Activated CD4-positive, alpha-beta memory T cell treated with anti-CD3 and anti-CD28 coated beads, Interleukin-2, amount 10 ng/mL, durations not matched to agents 7 days and 5 days (primary cell): Measurements from ENCODE around the gene GFRA3. TPM values are rescaled to one million over a fixed set of nuclear protein-coding genes. Genes with fewer than 3 reads are reported as not detected.
"Not testable (repeated sequence)": the region's sequence is repeated elsewhere in the genome, so short reads cannot be mapped to it uniquely, and the experiment has no call there.

Source experiments
- CTCF ChIA-PET: fragments of 350-600 bp; sonication (Branson Sonifier 250); formaldehyde crosslinking; loops from one replicate; lab custom pipeline; 2021; ENCODE audit warnings: antibody characterized with exemption, inconsistent platforms; lab: Charles Lee
- POLR2A ChIA-PET: fragments of 350-600 bp; sonication (Branson Sonifier 250); formaldehyde crosslinking; loops from one replicate; lab custom pipeline; 2021; ENCODE audit warnings: antibody characterized with exemption; lab: Charles Lee
- DNase-seq: peaks from one replicate; pipeline ENCODE4 v3.0.0-alpha.2; 2020
- H3K27ac Mint-ChIP-seq: one replicate; pipeline ENCODE4 v1.8.0; 2021; ENCODE audit warnings: mild to moderate bottlenecking, mixed read lengths
- H3K27me3 Mint-ChIP-seq: one replicate; pipeline ENCODE4 v1.8.0; 2021; ENCODE audit warnings: mixed read lengths
- H3K36me3 Mint-ChIP-seq: one replicate; pipeline ENCODE4 v1.8.0; 2021; ENCODE audit warnings: low read depth, mixed read lengths
- H3K4me1 Mint-ChIP-seq: one replicate; pipeline ENCODE4 v1.8.0; 2021; ENCODE audit warnings: mixed read lengths
- H3K4me3 Mint-ChIP-seq: one replicate; pipeline ENCODE4 v1.8.0; 2021; ENCODE audit warnings: mild to moderate bottlenecking, mixed read lengths
- H3K9me3 Mint-ChIP-seq: one replicate; pipeline ENCODE4 v1.8.0; 2021; ENCODE audit warnings: mixed read lengths
- total RNA-seq, 2 experiments: library from RNA; stranded (reverse); gene quantifications; one replicate each; pipeline ENCODE4 v1.2.3, GENCODE V29; 2021

Gene GFRA3, protein sequence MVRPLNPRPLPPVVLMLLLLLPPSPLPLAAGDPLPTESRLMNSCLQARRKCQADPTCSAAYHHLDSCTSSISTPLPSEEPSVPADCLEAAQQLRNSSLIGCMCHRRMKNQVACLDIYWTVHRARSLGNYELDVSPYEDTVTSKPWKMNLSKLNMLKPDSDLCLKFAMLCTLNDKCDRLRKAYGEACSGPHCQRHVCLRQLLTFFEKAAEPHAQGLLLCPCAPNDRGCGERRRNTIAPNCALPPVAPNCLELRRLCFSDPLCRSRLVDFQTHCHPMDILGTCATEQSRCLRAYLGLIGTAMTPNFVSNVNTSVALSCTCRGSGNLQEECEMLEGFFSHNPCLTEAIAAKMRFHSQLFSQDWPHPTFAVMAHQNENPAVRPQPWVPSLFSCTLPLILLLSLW
- not detected for total RNA-seq

DNA sequence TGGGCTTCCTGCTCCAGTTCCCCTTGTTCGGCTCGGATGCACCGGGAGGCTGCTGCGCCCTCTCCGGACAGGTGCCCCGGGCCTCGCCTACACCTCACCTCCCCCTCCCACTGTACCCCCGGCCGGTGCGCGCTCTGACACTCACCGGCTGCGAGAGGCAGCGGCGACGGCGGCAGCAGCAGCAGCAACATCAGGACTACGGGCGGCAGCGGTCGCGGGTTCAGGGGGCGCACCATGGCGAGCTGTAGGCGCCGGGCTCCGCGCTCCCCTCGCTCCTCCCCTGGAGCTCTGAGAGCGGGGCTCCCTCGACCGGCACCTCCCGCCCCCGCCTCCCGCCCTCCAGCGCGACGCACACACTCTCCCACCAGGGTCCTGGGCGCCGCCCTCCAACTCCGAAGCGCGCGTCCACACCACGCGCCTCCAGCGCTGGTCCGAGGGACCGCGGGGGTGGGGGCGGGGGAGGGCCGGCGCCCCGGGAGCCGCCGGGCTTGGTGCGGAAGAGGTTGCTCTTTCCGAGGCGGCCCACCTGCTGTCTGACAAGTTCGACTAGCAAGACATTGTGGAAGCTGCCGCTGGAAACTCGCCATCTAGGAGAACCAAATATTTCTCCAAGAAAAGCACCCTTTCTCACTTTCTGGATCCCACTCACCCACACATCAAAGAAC, at the start of gene GFRA3:
Gene GFRA3 (minus strand): TSS at position 433 of the 665 bp plus-strand sequence. CDS start 197 bp downstream, at position 236.
- Mint-ChIP-seq H3K27me3 (peaks cover 34% of the 10 kb centered on the region), H3K36me3 (no peaks in the 10 kb centered on the region), H3K27ac (no peak within 1 kb of the TSS), H3K4me1 (peaks cover 6% of the 10 kb centered on the region), H3K4me3 (peak within 1 kb of the TSS; percentile 22), H3K9me3 (no peaks in the 10 kb centered on the region)
- DNase-seq: peak; percentile 16
- POLR2A ChIA-PET: no interaction called here
- CTCF ChIA-PET: no interaction called here

DNA sequence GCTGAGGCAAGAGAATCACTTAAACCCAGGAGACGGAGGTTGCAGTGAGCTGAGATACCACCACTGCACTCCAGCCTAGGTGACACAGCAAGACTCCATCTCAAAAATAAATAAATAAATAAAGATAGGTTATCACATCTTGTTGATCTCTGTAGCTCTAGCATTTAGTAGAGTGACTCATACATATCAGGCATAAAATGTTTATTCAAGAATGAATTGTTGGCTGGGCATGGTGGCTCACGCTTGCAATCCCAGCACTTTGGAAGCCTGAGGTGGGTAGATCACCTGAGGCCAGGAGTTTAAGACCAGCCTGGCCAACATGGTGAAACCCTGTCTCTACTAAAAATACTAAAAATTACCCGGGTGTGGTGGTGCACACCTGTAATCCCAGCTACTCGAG, 43.8 kb upstream of the GFRA3 start:
- H3K9me3 Mint-ChIP-seq, H3K4me3 Mint-ChIP-seq, H3K27ac Mint-ChIP-seq, POLR2A ChIA-PET, DNase-seq, H3K27me3 Mint-ChIP-seq, H3K4me1 Mint-ChIP-seq: not testable (repeated sequence)
- CTCF ChIA-PET: interaction anchor here (1.2 kb wide), 1 partner anchor 132 kb away, joined by 3 read pairs; no protein-coding TSS in a partner anchor
- H3K36me3 Mint-ChIP-seq: peaks cover 24% of the 10 kb centered on the region

DNA sequence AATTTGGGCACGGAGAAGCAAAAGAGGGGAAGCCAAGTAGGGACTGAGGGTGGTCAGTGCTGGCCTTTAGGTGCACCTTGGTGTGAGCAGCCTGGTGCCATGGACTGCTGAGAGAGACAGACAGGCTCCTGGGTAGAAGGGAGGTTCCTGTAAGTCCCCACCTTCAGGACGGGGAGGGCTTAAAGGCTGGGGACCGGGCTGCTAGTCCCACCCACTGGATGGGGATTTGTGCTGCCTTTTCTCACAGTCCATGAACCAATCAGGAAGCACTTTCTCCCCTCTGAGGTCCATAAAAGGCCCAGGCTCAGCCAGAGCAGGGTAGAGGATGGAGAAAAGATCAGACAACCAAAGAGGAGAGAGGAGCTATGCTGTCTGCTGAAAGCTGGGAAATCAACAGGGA, 41.9 kb upstream of the GFRA3 start:
- Mint-ChIP-seq H3K4me1 (no peaks in the 10 kb centered on the region), H3K4me3 (no peak overlapping the region), H3K36me3 (peaks cover 38% of the 10 kb centered on the region), H3K9me3 (no peaks in the 10 kb centered on the region), H3K27me3 (no peaks in the 10 kb centered on the region), H3K27ac (no peak overlapping the region)
- DNase-seq: no peak
- ChIA-PET CTCF (no interaction called here), POLR2A (no interaction called here)

DNA sequence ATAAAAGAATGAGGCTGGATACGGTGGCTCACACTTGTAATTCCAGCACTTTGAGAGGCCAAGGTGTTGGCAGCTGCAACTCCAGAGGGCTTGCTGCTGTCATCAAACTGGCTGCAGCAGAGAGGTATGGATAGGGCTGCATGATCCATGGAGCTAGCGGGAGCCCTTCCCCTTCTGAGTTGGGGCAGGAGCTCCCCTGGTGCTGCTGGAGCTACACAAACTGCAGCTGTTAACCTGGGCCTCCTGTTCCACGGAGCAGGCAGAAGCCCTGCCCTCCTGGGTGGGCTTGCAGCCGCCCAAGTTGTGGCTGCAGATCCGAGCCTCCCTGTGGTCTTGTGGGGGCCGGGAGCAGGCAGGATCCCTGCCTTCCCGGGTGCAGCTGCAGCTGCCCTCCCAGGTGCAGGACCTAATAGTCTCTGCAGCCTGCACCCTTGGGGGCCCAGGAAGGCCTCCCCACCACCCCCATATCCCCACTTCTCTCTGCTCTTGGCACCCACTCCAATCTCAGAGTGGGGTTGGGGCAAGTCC, 41.4 kb upstream of the GFRA3 start:
- ChIA-PET POLR2A (no interaction called here), CTCF (no interaction called here)
- peaks cover 40% of the 10 kb centered on the region for H3K36me3 Mint-ChIP-seq
- no peak for DNase-seq
- H3K27me3 Mint-ChIP-seq: no peaks in the 10 kb centered on the region
- H3K4me1 Mint-ChIP-seq: no peaks in the 10 kb centered on the region
- no peak overlapping the region for H3K27ac Mint-ChIP-seq
- no peak overlapping the region for H3K4me3 Mint-ChIP-seq
- H3K9me3 Mint-ChIP-seq: no peaks in the 10 kb centered on the region

DNA sequence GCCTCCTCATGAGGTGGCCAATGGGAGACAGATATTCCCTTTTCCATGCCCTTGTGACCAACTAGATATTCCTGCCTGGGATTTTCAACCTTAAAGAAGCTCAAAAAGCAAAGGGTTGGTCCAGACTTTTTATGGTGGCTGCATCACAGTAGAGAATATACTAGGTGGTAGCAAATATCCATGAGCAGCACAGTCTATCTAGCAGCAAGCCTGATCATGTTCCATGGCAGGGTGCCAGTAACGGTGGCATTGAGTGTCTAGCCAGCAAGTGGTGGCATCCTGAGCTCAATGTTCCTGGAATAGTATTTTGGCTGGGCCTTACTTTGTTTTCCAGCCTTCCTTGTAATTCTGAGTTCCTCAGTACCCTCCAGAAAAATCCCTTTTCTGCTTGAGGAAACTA, 31.4 kb upstream of the GFRA3 start:
- no peak for DNase-seq
- Mint-ChIP-seq H3K4me1 (peaks cover 2% of the 10 kb centered on the region), H3K9me3 (no peaks in the 10 kb centered on the region), H3K4me3 (no peak overlapping the region), H3K36me3 (peaks cover 20% of the 10 kb centered on the region), H3K27me3 (no peaks in the 10 kb centered on the region), H3K27ac (no peak overlapping the region)
- CTCF ChIA-PET: interaction anchor here (1.4 kb wide), 1 partner anchor 21 kb away, joined by 4 read pairs; no protein-coding TSS in a partner anchor
- POLR2A ChIA-PET: interaction anchor here (1.5 kb wide), 1 partner anchor 32 kb away, joined by 3 read pairs; the partner anchor contains the start of gene FAM53C

DNA sequence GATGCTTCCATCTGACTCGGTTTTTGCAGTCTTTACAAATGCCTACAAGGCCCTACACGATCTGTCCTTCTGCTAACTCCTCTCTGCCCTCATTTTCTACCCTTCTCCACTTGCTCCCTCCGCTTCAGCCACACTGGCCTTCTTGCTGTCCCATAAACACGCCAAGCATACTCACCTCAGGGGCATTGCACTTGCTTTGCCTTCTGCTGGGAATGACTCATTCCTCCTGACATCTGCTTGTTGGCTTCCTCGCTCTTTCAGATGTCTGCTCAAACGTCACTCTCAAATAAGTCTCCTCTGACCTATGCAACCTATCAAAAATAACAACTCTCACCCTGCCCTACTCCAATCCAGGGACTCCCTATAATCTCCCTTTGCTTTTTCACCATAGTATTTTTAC, 29.0 kb upstream of the GFRA3 start:
- POLR2A ChIA-PET: no interaction called here
- H3K27ac Mint-ChIP-seq: no peak overlapping the region
- peaks cover 18% of the 10 kb centered on the region for H3K36me3 Mint-ChIP-seq
- H3K4me3 Mint-ChIP-seq: no peak overlapping the region
- CTCF ChIA-PET: interaction anchor here (1.1 kb wide), 1 partner anchor 49 kb away, joined by 4 read pairs; no protein-coding TSS in a partner anchor
- H3K4me1 Mint-ChIP-seq: peaks cover 2% of the 10 kb centered on the region
- H3K9me3 Mint-ChIP-seq: no peaks in the 10 kb centered on the region
- no peak for DNase-seq
- no peaks in the 10 kb centered on the region for H3K27me3 Mint-ChIP-seq

DNA sequence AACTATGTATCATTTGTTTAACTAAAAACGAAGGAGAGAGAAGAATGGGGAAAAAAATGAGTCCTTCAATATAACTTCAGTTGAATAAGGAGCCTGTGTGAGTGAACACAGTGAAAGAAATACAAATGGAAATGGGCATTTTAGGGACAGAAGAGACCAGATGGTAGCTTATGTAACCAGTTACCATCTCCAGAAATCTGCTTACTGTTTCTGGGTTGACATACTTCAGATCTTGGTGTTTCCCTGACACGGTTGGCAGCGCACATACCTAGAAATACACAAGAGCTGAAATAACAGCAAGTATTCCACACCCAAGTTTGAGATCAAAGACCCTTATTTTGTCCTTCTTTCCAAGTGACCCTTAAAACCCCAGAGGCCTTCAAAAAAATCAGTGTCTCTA, 14.9 kb upstream of the GFRA3 start:
- no peak for DNase-seq
- Mint-ChIP-seq H3K4me1 (peaks cover 2% of the 10 kb centered on the region), H3K4me3 (no peak overlapping the region), H3K27me3 (no peaks in the 10 kb centered on the region), H3K9me3 (no peaks in the 10 kb centered on the region), H3K27ac (no peak overlapping the region), H3K36me3 (peaks cover 25% of the 10 kb centered on the region)
- CTCF ChIA-PET: no interaction called here
- POLR2A ChIA-PET: no interaction called here

DNA sequence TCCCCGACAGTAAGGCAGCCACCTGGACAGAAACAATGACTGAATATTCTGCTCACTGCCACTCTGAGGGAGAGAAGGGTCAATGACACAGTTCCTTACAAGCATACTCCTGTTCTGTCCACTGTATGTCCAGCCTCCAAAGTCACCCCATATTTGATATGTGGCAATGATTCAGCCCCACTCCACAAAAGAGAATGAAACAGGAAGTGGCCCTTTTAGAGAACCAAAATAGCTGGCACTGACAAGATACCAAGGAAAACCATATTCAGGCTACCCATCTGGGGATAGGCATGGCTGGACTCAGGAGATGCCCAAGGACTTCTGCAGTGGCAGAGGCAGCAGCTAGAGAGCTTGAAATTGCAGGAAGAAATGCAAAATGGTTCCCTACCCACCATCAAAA, 12.8 kb upstream of the GFRA3 start:
- DNase-seq: no peak
- ChIA-PET POLR2A (interaction anchor here (0.6 kb wide), 1 partner anchor 53 kb away, joined by 3 read pairs; no protein-coding TSS in a partner anchor), CTCF (no interaction called here)
- Mint-ChIP-seq H3K9me3 (no peaks in the 10 kb centered on the region), H3K4me1 (peaks cover 2% of the 10 kb centered on the region), H3K4me3 (no peak overlapping the region), H3K27ac (no peak overlapping the region), H3K36me3 (peaks cover 25% of the 10 kb centered on the region), H3K27me3 (no peaks in the 10 kb centered on the region)

DNA sequence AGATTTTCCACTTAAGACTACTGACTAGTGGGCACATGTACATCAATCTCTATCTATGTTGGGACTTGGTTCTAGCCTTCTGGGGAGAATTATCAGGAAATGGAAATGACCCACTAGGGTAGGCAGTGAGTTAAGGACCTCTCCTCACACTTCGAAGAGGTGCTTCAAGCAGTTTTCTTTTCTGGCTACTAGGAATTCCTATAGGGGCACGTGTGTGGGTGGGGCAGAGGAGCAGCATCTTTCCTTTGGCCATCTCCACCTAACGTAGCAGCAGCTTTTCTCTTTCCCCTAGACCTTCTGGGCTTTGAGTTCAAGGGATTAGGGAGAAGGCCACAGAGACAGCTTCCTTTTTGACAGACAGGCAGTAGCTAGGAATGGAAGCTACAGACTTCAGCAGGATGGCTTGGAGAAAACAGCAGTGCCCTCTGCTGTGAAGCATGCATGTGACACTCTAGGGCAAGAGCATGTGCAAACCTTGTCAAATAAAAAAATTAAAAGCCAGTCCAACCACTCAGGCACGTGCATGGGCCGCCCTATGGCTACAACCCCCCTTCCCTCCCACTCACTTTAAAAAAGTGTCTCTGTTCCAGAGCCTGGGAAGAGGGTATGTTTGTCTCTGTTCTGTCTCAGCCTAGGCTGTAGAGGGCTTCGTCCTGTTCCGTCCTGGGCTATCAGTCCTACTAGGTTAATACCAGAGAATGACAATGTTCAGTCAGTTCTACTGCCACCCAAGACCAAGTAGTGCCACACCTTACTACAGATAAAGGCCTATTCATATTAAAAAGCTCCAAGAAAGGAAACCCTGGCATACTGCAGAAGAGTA, 8.7 kb upstream of the GFRA3 start:
- Mint-ChIP-seq H3K4me1 (peaks cover 2% of the 10 kb centered on the region), H3K4me3 (no peak overlapping the region), H3K27me3 (peaks cover under 1% of the 10 kb centered on the region), H3K9me3 (no peaks in the 10 kb centered on the region), H3K36me3 (peaks cover 18% of the 10 kb centered on the region), H3K27ac (no peak overlapping the region)
- DNase-seq: no peak
- POLR2A ChIA-PET: no interaction called here
- CTCF ChIA-PET: interaction anchor here (0.5 to 1.1 kb wide), 4 partner anchors 15 to 70 kb away, joined by 3 to 4 read pairs (median 3); no protein-coding TSS in a partner anchor

DNA sequence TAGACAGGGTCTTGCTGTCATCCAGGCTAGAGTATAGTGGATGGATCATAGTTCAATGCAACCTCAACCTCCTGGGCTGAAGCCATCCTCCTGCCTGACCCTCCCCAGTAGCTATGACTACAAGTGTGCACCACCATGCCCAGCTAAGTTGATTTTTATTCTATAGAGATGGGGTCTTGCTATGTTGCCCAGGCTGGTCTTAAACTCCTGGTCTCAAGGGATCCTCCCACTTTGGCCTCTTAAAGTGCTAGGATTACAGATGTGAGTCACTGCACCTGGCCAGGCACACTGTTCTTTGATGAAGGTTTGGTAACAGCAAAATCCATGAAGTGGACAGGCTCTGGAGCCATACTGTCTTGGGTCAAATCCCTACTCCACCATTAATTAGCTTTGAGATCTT, 6.5 kb upstream of the GFRA3 start:
- ChIA-PET CTCF (interaction anchor here (0.7 kb wide), 1 partner anchor 14 kb away, joined by 3 read pairs; no protein-coding TSS in a partner anchor), POLR2A (no interaction called here)
- H3K36me3 Mint-ChIP-seq: peaks cover 7% of the 10 kb centered on the region

DNA sequence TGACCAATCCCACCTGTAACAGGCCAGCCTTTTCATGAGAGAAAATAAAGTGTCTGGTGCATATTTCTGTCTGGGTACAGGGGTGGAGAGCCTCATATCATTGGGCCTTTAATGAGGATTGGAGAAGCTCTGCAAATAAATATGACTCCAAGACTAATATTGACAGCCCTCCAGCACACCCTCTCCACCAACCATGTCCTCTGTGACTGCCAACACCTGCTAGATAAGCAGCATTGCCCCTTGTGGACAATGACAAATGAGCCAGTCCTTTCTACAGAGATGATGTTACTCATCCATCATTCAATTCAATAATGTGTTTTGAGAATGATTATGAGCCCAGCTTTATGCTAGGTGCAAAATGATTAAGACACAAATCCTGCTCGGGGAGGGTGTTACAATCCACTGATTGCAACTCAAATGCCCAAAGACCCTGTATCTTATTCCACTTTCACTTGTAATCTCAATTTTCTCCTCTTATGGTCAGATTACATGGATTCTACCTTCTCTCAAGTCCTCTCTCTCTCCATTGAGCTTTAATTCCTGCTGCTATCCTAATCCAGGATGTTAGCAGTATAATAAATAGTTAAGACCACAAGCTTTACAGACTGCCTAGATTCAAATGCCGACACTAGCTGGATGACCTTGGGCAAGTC, 2.1 kb upstream of the GFRA3 start:
- no peak overlapping the region for H3K27ac Mint-ChIP-seq
- H3K9me3 Mint-ChIP-seq: no peaks in the 10 kb centered on the region
- no peaks in the 10 kb centered on the region for H3K36me3 Mint-ChIP-seq
- H3K4me3 Mint-ChIP-seq: no peak overlapping the region
- H3K4me1 Mint-ChIP-seq: peaks cover 6% of the 10 kb centered on the region
- CTCF ChIA-PET: interaction anchor here (0.7 kb wide), 1 partner anchor 54 kb away, joined by 4 read pairs; no protein-coding TSS in a partner anchor
- peaks cover 34% of the 10 kb centered on the region for H3K27me3 Mint-ChIP-seq
- POLR2A ChIA-PET: no interaction called here
- DNase-seq: no peak

More for the DNA sequence above, 6.5 kb upstream of the GFRA3 start:
- Mint-ChIP-seq H3K4me1 (no peaks in the 10 kb centered on the region), H3K27me3 (peaks cover 6% of the 10 kb centered on the region), H3K4me3 (no peak overlapping the region), H3K9me3 (no peaks in the 10 kb centered on the region), H3K27ac (no peak overlapping the region)
- no peak for DNase-seq

DNA sequence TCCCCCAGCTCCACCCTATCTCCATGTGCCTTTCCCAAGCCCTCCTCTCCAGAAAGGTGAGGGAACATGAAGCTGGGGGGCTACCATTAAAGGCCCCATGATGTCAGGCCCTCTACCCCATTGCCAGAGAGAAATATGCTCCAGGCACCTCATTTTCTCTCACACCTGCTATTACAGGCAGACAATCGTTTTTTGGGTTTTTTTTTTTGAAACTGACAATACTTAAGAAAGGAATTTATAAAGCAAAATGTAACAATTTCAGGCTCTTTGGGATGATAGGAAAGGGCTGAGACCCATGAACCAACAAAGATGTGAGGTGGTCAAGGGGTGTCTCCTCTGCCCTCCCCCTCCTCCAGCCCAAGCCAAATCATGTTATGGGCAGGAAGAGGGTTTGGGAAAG, 1.5 kb upstream of the GFRA3 start:
- ChIA-PET POLR2A (no interaction called here), CTCF (interaction anchor here (0.7 kb wide), 1 partner anchor 53 kb away, joined by 4 read pairs; no protein-coding TSS in a partner anchor)
- Mint-ChIP-seq H3K27me3 (peaks cover 34% of the 10 kb centered on the region), H3K27ac (no peak overlapping the region), H3K9me3 (no peaks in the 10 kb centered on the region), H3K4me3 (no peak overlapping the region), H3K36me3 (no peaks in the 10 kb centered on the region), H3K4me1 (peaks cover 6% of the 10 kb centered on the region)
- DNase-seq: no peak
